ENCODE data around the gene EXOC1L. TPM values are rescaled to one million over a fixed set of nuclear protein-coding genes. Genes with fewer than 3 reads are reported as not detected.

The EXOC1L gene
- total and polyA plus RNA-seq, 2 of the 13 experiments (the other 11 are each of a cell fraction or from before 2014, with no cell fraction given), result not detected

DNA sequence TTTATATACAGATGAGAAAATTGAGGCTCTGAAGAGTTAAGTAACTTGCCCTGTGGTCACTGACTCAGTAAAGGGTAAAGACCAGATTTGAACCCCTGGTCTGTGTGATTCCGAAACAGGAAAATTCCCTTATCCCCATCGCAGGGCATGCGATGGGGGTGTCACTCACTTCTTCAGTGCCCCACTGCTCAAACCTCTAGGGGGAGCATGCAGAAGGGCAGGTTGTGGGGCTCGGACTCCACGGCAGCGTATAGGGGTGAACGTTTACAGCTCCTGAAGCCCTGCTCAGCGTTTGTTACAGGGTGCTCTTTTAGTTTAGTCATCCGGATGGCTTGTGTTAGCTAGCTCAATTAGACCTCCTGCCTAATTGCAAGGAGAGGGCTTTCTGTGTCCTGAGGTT, 30.1 kb downstream of the EXOC1L start (continued):
- TF ChIP-seq, protein P1, sequence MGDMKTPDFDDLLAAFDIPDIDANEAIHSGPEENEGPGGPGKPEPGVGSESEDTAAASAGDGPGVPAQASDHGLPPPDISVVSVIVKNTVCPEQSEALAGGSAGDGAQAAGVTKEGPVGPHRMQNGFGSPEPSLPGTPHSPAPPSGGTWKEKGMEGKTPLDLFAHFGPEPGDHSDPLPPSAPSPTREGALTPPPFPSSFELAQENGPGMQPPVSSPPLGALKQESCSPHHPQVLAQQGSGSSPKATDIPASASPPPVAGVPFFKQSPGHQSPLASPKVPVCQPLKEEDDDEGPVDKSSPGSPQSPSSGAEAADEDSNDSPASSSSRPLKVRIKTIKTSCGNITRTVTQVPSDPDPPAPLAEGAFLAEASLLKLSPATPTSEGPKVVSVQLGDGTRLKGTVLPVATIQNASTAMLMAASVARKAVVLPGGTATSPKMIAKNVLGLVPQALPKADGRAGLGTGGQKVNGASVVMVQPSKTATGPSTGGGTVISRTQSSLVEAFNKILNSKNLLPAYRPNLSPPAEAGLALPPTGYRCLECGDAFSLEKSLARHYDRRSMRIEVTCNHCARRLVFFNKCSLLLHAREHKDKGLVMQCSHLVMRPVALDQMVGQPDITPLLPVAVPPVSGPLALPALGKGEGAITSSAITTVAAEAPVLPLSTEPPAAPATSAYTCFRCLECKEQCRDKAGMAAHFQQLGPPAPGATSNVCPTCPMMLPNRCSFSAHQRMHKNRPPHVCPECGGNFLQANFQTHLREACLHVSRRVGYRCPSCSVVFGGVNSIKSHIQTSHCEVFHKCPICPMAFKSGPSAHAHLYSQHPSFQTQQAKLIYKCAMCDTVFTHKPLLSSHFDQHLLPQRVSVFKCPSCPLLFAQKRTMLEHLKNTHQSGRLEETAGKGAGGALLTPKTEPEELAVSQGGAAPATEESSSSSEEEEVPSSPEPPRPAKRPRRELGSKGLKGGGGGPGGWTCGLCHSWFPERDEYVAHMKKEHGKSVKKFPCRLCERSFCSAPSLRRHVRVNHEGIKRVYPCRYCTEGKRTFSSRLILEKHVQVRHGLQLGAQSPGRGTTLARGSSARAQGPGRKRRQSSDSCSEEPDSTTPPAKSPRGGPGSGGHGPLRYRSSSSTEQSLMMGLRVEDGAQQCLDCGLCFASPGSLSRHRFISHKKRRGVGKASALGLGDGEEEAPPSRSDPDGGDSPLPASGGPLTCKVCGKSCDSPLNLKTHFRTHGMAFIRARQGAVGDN (CRISPR knock-in tag; IDR thresholded peaks at IDR 0.05), result peak; percentile 6; the same call in 1 of the 2 replicates
- no peak for TF ChIP-seq ZNF775 (CRISPR knock-in tag; IDR thresholded peaks at IDR 0.05; ENCODE audit: borderline replicate concordance)
- TF ChIP-seq KAT8 (CRISPR knock-in tag; IDR thresholded peaks at IDR 0.05), result no peak
- TF ChIP-seq, protein P2, sequence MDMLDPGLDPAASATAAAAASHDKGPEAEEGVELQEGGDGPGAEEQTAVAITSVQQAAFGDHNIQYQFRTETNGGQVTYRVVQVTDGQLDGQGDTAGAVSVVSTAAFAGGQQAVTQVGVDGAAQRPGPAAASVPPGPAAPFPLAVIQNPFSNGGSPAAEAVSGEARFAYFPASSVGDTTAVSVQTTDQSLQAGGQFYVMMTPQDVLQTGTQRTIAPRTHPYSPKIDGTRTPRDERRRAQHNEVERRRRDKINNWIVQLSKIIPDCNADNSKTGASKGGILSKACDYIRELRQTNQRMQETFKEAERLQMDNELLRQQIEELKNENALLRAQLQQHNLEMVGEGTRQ (IDR thresholded peaks at IDR 0.05; ENCODE audit: low read depth, low read length), result no peak
- TF ChIP-seq, protein P2 (CRISPR knock-in tag; IDR thresholded peaks at IDR 0.05; ENCODE audit: borderline replicate concordance), result no peak
- TF ChIP-seq, protein P3, sequence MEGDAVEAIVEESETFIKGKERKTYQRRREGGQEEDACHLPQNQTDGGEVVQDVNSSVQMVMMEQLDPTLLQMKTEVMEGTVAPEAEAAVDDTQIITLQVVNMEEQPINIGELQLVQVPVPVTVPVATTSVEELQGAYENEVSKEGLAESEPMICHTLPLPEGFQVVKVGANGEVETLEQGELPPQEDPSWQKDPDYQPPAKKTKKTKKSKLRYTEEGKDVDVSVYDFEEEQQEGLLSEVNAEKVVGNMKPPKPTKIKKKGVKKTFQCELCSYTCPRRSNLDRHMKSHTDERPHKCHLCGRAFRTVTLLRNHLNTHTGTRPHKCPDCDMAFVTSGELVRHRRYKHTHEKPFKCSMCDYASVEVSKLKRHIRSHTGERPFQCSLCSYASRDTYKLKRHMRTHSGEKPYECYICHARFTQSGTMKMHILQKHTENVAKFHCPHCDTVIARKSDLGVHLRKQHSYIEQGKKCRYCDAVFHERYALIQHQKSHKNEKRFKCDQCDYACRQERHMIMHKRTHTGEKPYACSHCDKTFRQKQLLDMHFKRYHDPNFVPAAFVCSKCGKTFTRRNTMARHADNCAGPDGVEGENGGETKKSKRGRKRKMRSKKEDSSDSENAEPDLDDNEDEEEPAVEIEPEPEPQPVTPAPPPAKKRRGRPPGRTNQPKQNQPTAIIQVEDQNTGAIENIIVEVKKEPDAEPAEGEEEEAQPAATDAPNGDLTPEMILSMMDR (CRISPR knock-in tag; IDR thresholded peaks at IDR 0.05), result peak; percentile 42
- TF ChIP-seq, protein P4, sequence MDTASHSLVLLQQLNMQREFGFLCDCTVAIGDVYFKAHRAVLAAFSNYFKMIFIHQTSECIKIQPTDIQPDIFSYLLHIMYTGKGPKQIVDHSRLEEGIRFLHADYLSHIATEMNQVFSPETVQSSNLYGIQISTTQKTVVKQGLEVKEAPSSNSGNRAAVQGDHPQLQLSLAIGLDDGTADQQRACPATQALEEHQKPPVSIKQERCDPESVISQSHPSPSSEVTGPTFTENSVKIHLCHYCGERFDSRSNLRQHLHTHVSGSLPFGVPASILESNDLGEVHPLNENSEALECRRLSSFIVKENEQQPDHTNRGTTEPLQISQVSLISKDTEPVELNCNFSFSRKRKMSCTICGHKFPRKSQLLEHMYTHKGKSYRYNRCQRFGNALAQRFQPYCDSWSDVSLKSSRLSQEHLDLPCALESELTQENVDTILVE (CRISPR knock-in tag; IDR thresholded peaks at IDR 0.05), result no peak
- TF ChIP-seq, protein P5, sequence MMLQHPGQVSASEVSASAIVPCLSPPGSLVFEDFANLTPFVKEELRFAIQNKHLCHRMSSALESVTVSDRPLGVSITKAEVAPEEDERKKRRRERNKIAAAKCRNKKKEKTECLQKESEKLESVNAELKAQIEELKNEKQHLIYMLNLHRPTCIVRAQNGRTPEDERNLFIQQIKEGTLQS (CRISPR knock-in tag; IDR thresholded peaks at IDR 0.05), result no peak
- TF ChIP-seq ZSCAN20 (CRISPR knock-in tag; IDR thresholded peaks at IDR 0.05; ENCODE audit: borderline replicate concordance), result no peak
- no peak for TF ChIP-seq TGIF2 (CRISPR knock-in tag; IDR thresholded peaks at IDR 0.05)
- no peak for TF ChIP-seq KDM5A (IDR thresholded peaks at IDR 0.05; ENCODE audit: borderline replicate concordance, low read length)

All from HepG2 (cell line).